HCT116 (cell line): ENCODE data around the gene LCK. TPM values are rescaled to one million over a fixed set of nuclear protein-coding genes. Genes with fewer than 3 reads are reported as not detected.
A peak's percentile ranks its signal among the peaks of the same experiment; 100 is the strongest.

ENCODE experiments used
- ATAC-seq: fragments of 200-7000 bp; cut with Tn5 transposase; 2 replicates; pipeline ENCODE4 v1.9.1; 2020; ENCODE audit warnings: mild to moderate bottlenecking, moderate library complexity
- BruUV-seq: library from RNA; stranded (reverse); fragments of 400-500 nt; replicated peaks from 2 replicates; lab custom pipeline; 2021; lab: Mats Ljungman, UMichigan
- CTCF ChIA-PET: fragments of 300-600 bp; sonication (Branson Sonifier 250); formaldehyde crosslinking; loops from one replicate; lab custom pipeline; 2021; ENCODE audit warnings: antibody characterized with exemption; lab: Charles Lee
- POLR2A ChIA-PET: fragments of 300-600, 350-600 bp; sonication (Branson Sonifier 250); formaldehyde crosslinking; loops from one replicate; lab custom pipeline; 2021; ENCODE audit warnings: antibody characterized with exemption; lab: Charles Lee
- RAD21 ChIA-PET, 2 experiments: fragments of 300-600 bp; sonication (Branson Sonifier 250); formaldehyde crosslinking; loops; one replicate each; lab custom pipeline; 2023; ENCODE audit warnings: low total read pairs in 2 of 2; ENCODE audit not compliant: uncharacterized antibody in 2 of 2, unreplicated experiment in 2 of 2, low non-redundant PET in 1 of 2; lab: Charles Lee
- DNase-seq: peaks from one replicate; pipeline ENCODE4 v3.0.0-alpha.2; 2010; ENCODE audit warnings: low read depth, low spot score
- H2AFZ ChIP-seq: fragments of 200-600 bp; shearing (Covaris generic), sonication (generic); 2 replicates; pipeline ENCODE4 v1.6.1; 2017; ENCODE audit warnings: low read depth, mixed run types, mixed read lengths, antibody characterized with exemption, low read length; ENCODE audit not compliant: poor library complexity, severe bottlenecking
- H3K27ac ChIP-seq: 2 replicates; pipeline ENCODE4 v1.5.1; 2012; ENCODE audit warnings: low read depth, low read length
- H3K27me3 ChIP-seq: fragments of 200-600 bp; sonication (generic); 2 replicates; pipeline ENCODE4 v1.6.1; 2016; ENCODE audit warnings: mixed run types, low read length, mixed read lengths; ENCODE audit not compliant: insufficient read depth
- H3K36me3 ChIP-seq, 2 experiments: fragments of 200-500 bp in 1 of 2; fragments of 200-600 bp in 1 of 2; sonication (Bioruptor generic) in 1 of 2; sonication (generic) in 1 of 2; 2 replicates each; pipeline versions ENCODE4 v1.5.1 to v1.6.1; 2014 to 2016; ENCODE audit warnings: low read length in 2 of 2, inconsistent platforms in 1 of 2, mixed read lengths in 1 of 2, mixed run types in 1 of 2; ENCODE audit not compliant: insufficient read depth in 2 of 2, control insufficient read depth in 1 of 2
- H3K4me1 ChIP-seq, 2 experiments: fragments of 200-600 bp in 1 of 2; sonication (generic) in 1 of 2; 2 replicates each; pipeline versions ENCODE4 v1.5.1 to v1.6.1; 2012 to 2017; ENCODE audit warnings: low read length in 2 of 2, inconsistent platforms in 1 of 2, mild to moderate bottlenecking in 1 of 2, mixed read lengths in 1 of 2, mixed run types in 1 of 2, moderate library complexity in 1 of 2; ENCODE audit not compliant: insufficient read depth in 2 of 2, control insufficient read depth in 1 of 2
- H3K4me2 ChIP-seq: fragments of 200-600 bp; sonication (generic); 2 replicates; pipeline ENCODE4 v1.6.1; 2017; ENCODE audit warnings: mixed run types, low read length, mixed read lengths
- H3K4me3 ChIP-seq, 2 experiments: fragments of 200-600 bp in 1 of 2; sonication (generic) in 1 of 2; replicated peaks in 1 of 2; 2 replicates each; pipeline ENCODE4 v1.5.1; 2011 to 2016; ENCODE audit warnings: low read length in 2 of 2, control low read depth in 1 of 2, low read depth in 1 of 2, mild to moderate bottlenecking in 1 of 2, mixed read lengths in 1 of 2, mixed run types in 1 of 2
- H3K79me2 ChIP-seq: fragments of 200-600 bp; sonication (generic); 2 replicates; pipeline ENCODE4 v1.6.1; 2017; ENCODE audit warnings: mild to moderate bottlenecking, mixed run types, low read length, moderate library complexity, mixed read lengths; ENCODE audit not compliant: insufficient read depth
- H3K9ac ChIP-seq: fragments of 200-600 bp; sonication (generic); 2 replicates; pipeline ENCODE4 v1.6.1; 2016; ENCODE audit warnings: low read length, mixed read lengths
- H3K9me2 ChIP-seq: fragments of 200-600 bp; sonication (generic), shearing (Covaris generic); 2 replicates; pipeline ENCODE4 v1.6.1; 2017; ENCODE audit warnings: mixed run types, mild to moderate bottlenecking, moderate library complexity; ENCODE audit not compliant: insufficient read depth
- H3K9me3 ChIP-seq, 2 experiments: fragments of 200-500 bp in 1 of 2; fragments of 200-600 bp in 1 of 2; sonication (Bioruptor generic) in 1 of 2; sonication (generic) in 1 of 2; 2 replicates each; pipeline ENCODE4 v1.6.1; 2014 to 2017; ENCODE audit warnings: low read length in 2 of 2, mixed read lengths in 2 of 2, inconsistent platforms in 1 of 2, low read depth in 1 of 2, mild to moderate bottlenecking in 1 of 2, mixed run types in 1 of 2, moderate library complexity in 1 of 2; ENCODE audit not compliant: control insufficient read depth in 1 of 2, insufficient read depth in 1 of 2
- H4K20me1 ChIP-seq: fragments of 200-600 bp; sonication (generic), shearing (Covaris generic); 2 replicates; pipeline ENCODE4 v1.6.1; 2017; ENCODE audit warnings: mixed run types, mild to moderate bottlenecking, moderate library complexity; ENCODE audit not compliant: insufficient read depth
- EZH2 ChIP-seq: fragments of 200-600 bp; sonication (generic); IDR thresholded peaks from 2 replicates; pipeline ENCODE4 v1.6.1; 2017; ENCODE audit warnings: antibody characterized with exemption, mixed run types
- SIN3A ChIP-seq: IDR thresholded peaks from 2 replicates; pipeline ENCODE4 v1.6.1; 2012; ENCODE audit warnings: low read depth
- SRF ChIP-seq: IDR thresholded peaks from 2 replicates; pipeline ENCODE4 v1.6.1; 2012; ENCODE audit warnings: low read depth
- TCF7L2 ChIP-seq: IDR thresholded peaks from 2 replicates; pipeline ENCODE4 v1.7.0; 2011; ENCODE audit warnings: borderline replicate concordance, inconsistent platforms; ENCODE audit not compliant: insufficient read depth, insufficient read length; ENCODE audit errors: extremely low read depth
- ZNF274 ChIP-seq: fragments of 200-500 bp; sonication (Bioruptor generic); IDR thresholded peaks from 2 replicates; pipeline ENCODE4 v1.6.1; 2014; ENCODE audit warnings: mild to moderate bottlenecking, low read depth, low read length, inconsistent platforms
- intact Hi-C: fragments of 100-400 bp; cut with micrococcal nuclease; formaldehyde crosslinking; loops from 2 replicates; pipeline ENCODE4 v1.10.0; 2022
- total RNA-seq: library from RNA; stranded (reverse); gene quantifications from one replicate; pipeline ENCODE4 v1.2.1, GENCODE V29; 2021; ENCODE audit not compliant: unreplicated experiment
- TF ChIP-seq, protein P1 (sequence below), 3 experiments: fragments of 200-600 bp in 1 of 3; sonication (generic) in 1 of 3; IDR thresholded peaks in 2 of 3; conservative IDR thresholded peaks in 1 of 3; 2 replicates each; pipeline ENCODE4 v1.5.1; 2012 to 2017; ENCODE audit warnings: low read depth in 2 of 3, low read length in 2 of 3, antibody characterized with exemption in 1 of 3, borderline replicate concordance in 1 of 3, control low read depth in 1 of 3, mild to moderate bottlenecking in 1 of 3, mixed read lengths in 1 of 3, mixed run types in 1 of 3, moderate library complexity in 1 of 3; ENCODE audit not compliant: insufficient read depth in 1 of 3
- TF ChIP-seq, protein P2 (sequence below): IDR thresholded peaks from 2 replicates; pipeline ENCODE4 v1.6.1; 2012

The LCK gene
- total RNA-seq, 1 experiment from 2014 or later = 0.79 TPM

DNA sequence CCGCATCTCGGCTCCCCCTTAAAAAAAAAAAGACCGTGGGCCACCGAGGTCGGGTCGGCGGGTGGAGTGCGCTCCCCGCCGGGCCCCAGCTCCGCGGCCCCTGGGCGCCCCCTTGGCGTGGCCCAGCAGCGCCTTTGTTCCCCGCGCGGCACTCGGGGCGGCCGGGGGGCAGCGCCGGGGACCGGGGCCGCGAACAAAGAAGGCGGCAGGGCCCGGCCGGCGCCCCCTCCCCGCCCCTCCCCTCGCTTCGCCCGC, 84.4 kb downstream of the LCK start:
- peak; percentile 27 for ATAC-seq
- POLR2A ChIA-PET = interaction anchor here (0.9 to 2.1 kb wide), 9 partner anchors 10 to 156 kb away, joined by 3 to 22 read pairs (median 5); partner anchors contain the start of genes HDAC1 and TXLNA

More for the DNA sequence above, 84.4 kb downstream of the LCK start:
- peaks cover 6 to 28% of the 10 kb centered on the region in 2 experiments; a peak in 3 of 4 replicates for H3K36me3 ChIP-seq
- no peak overlapping the region for H2AFZ ChIP-seq
- RAD21 ChIA-PET = interaction anchor here in 1 of 2 experiments (1.3 kb wide), 1 partner anchor 93 kb away, joined by 4 read pairs; no protein-coding TSS in a partner anchor
- peak overlapping the region; percentile 70 for H3K27ac ChIP-seq
- H4K20me1 ChIP-seq = no peaks in the 10 kb centered on the region
- peak overlapping the region; percentile 78 for H3K9ac ChIP-seq
- no peaks in the 10 kb centered on the region for H3K9me3 ChIP-seq
- TF ChIP-seq, protein P1, sequence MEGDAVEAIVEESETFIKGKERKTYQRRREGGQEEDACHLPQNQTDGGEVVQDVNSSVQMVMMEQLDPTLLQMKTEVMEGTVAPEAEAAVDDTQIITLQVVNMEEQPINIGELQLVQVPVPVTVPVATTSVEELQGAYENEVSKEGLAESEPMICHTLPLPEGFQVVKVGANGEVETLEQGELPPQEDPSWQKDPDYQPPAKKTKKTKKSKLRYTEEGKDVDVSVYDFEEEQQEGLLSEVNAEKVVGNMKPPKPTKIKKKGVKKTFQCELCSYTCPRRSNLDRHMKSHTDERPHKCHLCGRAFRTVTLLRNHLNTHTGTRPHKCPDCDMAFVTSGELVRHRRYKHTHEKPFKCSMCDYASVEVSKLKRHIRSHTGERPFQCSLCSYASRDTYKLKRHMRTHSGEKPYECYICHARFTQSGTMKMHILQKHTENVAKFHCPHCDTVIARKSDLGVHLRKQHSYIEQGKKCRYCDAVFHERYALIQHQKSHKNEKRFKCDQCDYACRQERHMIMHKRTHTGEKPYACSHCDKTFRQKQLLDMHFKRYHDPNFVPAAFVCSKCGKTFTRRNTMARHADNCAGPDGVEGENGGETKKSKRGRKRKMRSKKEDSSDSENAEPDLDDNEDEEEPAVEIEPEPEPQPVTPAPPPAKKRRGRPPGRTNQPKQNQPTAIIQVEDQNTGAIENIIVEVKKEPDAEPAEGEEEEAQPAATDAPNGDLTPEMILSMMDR (IDR thresholded peaks at IDR 0.05 in 2 of 3, conservative IDR thresholded peaks at IDR 0.05 in 1 of 3; ENCODE audit: borderline replicate concordance in 1 of 3, insufficient read depth in 1 of 3, low read depth in 2 of 3, low read length in 2 of 3) = no peak
- TF ChIP-seq SRF (no peak), SIN3A (no peak), TCF7L2 (no peak), EZH2 (no peak), ZNF274 (no peak)
- TF ChIP-seq, protein P2, sequence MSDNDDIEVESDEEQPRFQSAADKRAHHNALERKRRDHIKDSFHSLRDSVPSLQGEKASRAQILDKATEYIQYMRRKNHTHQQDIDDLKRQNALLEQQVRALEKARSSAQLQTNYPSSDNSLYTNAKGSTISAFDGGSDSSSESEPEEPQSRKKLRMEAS = no peak
- BruUV-seq = no TSS peak
- H3K4me2 ChIP-seq = peak overlapping the region; percentile 93
- H3K27me3 ChIP-seq = no peaks in the 10 kb centered on the region
- CTCF ChIA-PET = interaction anchor here (0.9 to 2.0 kb wide), 2 partner anchors 16 to 114 kb away, joined by 3 to 8 read pairs; no protein-coding TSS in a partner anchor
- no peaks in the 10 kb centered on the region for H3K9me2 ChIP-seq
- intact Hi-C loops = no loop called here
- peaks cover 24% of the 10 kb centered on the region for H3K79me2 ChIP-seq
- peaks cover 22 to 62% of the 10 kb centered on the region in 2 experiments for H3K4me1 ChIP-seq
- no peak for DNase-seq
- H3K4me3 ChIP-seq = peak overlapping the region; percentile 61 to 77

Other genes starting within 250 kb of the LCK start
- 215 TPM for gene KHDRBS1, start 237.4 kb upstream of the LCK start, total RNA-seq
- gene TMEM39B, start 178.3 kb upstream of the LCK start, total RNA-seq = 22.8 TPM
- 79.9 TPM for gene KPNA6, start 143.2 kb upstream of the LCK start, total RNA-seq
- gene TXLNA, start 71.6 kb upstream of the LCK start, total RNA-seq = 37.2 TPM
- 5.9 TPM for gene CCDC28B, start 50.7 kb upstream of the LCK start, total RNA-seq
- gene IQCC, start 45.6 kb upstream of the LCK start, total RNA-seq = 4.7 TPM
- gene DCDC2B, start 42.2 kb upstream of the LCK start, total RNA-seq = 0.27 TPM
- gene TMEM234, start 28.9 kb upstream of the LCK start, total RNA-seq = 12.3 TPM
- gene EIF3I, start 28.9 kb upstream of the LCK start, total RNA-seq = 323 TPM
- gene FAM167B, start 4.0 kb upstream of the LCK start, total RNA-seq = 0.42 TPM
- 232 TPM for gene HDAC1, start 40.8 kb downstream of the LCK start, total RNA-seq
- gene MARCKSL1, start 85.0 kb downstream of the LCK start, total RNA-seq = 127 TPM
- gene FAM229A, start 111.2 kb downstream of the LCK start, total RNA-seq = 16.1 TPM
- 1.6 TPM for gene TSSK3, start 111.3 kb downstream of the LCK start, total RNA-seq
- gene BSDC1, start 143.2 kb downstream of the LCK start, total RNA-seq = 47.0 TPM
- gene ZBTB8B, start 213.8 kb downstream of the LCK start, total RNA-seq = 0.25 TPM